ENCODE data around the gene SRRM3. TPM values are rescaled to one million over a fixed set of nuclear protein-coding genes. Genes with fewer than 3 reads are reported as not detected.
A peak's percentile ranks its signal among the peaks of the same experiment; 100 is the strongest.

The SRRM3 gene
- total and polyA plus RNA-seq, 9 of the 15 experiments (the other 6 are each of a cell fraction or from before 2014, with no cell fraction given), result 0.04 to 0.91 (median 0.46) TPM; not detected in 2

- peak; percentile 94 for TF ChIP-seq ARID4B (CRISPR knock-in tag; IDR thresholded peaks at IDR 0.05)
- TF ChIP-seq HCFC1 (IDR thresholded peaks at IDR 0.05; ENCODE audit: low read depth, low read length), result peak; percentile 79
- TF ChIP-seq STAG1 (CRISPR knock-in tag; IDR thresholded peaks at IDR 0.05; ENCODE audit: borderline replicate concordance), result peak; percentile 47; the same call in 1 of the 2 replicates
- peak; percentile 86 for TF ChIP-seq VEZF1 (CRISPR knock-in tag; IDR thresholded peaks at IDR 0.05)
- TF ChIP-seq ZNF766 (CRISPR knock-in tag; conservative IDR thresholded peaks at IDR 0.05), result peak; percentile 84
- TF ChIP-seq SRF (CRISPR knock-in tag; IDR thresholded peaks at IDR 0.05), result peak in 1 of 2 experiments; percentile 84; a peak in 2 of 4 replicates
- no peak for TF ChIP-seq RBM22 (IDR thresholded peaks at IDR 0.05; ENCODE audit: low read depth, low read length, poor library complexity, severe bottlenecking)
- peak; percentile 70; the same call in 1 of the 2 replicates for TF ChIP-seq CREB3L1 (IDR thresholded peaks at IDR 0.05; ENCODE audit: borderline replicate concordance, low read depth)
- peak; percentile 95 for TF ChIP-seq HMGXB4 (CRISPR knock-in tag; IDR thresholded peaks at IDR 0.05)
- no peak for TF ChIP-seq ETV6 (IDR thresholded peaks at IDR 0.05; ENCODE audit: borderline replicate concordance in 1 of 2, low read depth in 2 of 2, low read length in 1 of 2)
- peak; percentile 50; the same call in 1 of the 2 replicates for TF ChIP-seq ETV6 (CRISPR knock-in tag; IDR thresholded peaks at IDR 0.05; ENCODE audit: borderline replicate concordance)
Observed at GRCh38 chr7:76201732-76202665, at the start of gene SRRM3 (continued).

Data from K562 (cell line).